BLaER1 treated with 17β-estradiol and CSF1 and Interleukin-3, amounts not matched to agents 10 nM and 100 nM (cell line): ENCODE results near the gene UBR7.
"Not testable (repeated sequence)": the region's sequence is repeated elsewhere in the genome, so short reads cannot be mapped to it uniquely, and the experiment has no call there.

Source experiments
- H3K27ac ChIP-seq, 11 experiments: shearing (Covaris generic); formaldehyde crosslinking; 2 replicates each; pipeline ENCODE4 v1.8.1; 2022
- H3K27me3 ChIP-seq, 11 experiments: shearing (Covaris generic); formaldehyde crosslinking; 2 replicates each; pipeline ENCODE4 v1.8.1; 2022
- H3K36me3 ChIP-seq, 11 experiments: shearing (Covaris generic); formaldehyde crosslinking; 2 replicates each; pipeline ENCODE4 v1.8.1; 2022
- H3K4me1 ChIP-seq, 10 experiments: shearing (Covaris generic); formaldehyde crosslinking; 2 replicates each; pipeline ENCODE4 v1.8.1; 2022
- H3K4me2 ChIP-seq, 11 experiments: shearing (Covaris generic); formaldehyde crosslinking; 2 replicates each; pipeline ENCODE4 v1.8.1; 2022
- H3K4me3 ChIP-seq, 10 experiments: shearing (Covaris generic); formaldehyde crosslinking; 2 replicates each; pipeline ENCODE4 v1.8.1; 2022
- H3K9ac ChIP-seq, 11 experiments: shearing (Covaris generic); formaldehyde crosslinking; 2 replicates each; pipeline ENCODE4 v1.8.1; 2022
- H3K9me3 ChIP-seq, 11 experiments: shearing (Covaris generic); formaldehyde crosslinking; replicated peaks in 1 of 11; 2 replicates each; pipeline ENCODE4 v1.8.1; 2022
- H4K20me1 ChIP-seq, 11 experiments: shearing (Covaris generic); formaldehyde crosslinking; 2 replicates each; pipeline ENCODE4 v1.8.1; 2022
- Cebpa-rat ChIP-seq, 11 experiments: shearing (Covaris generic); IDR thresholded peaks; 2 replicates each; pipeline ENCODE4 v1.8.1; 2022

The UBR7 gene

GRCh38 chr14:93219103-93219726, 12.2 kb downstream of the UBR7 start:
- H3K4me1 ChIP-seq, result peaks cover 0 to 34% (median 25%) of the 10 kb centered on the region in 10 experiments; a peak in 17 of 20 replicates
- H3K4me2 ChIP-seq, result peak overlapping the region in 8 of 11 experiments; percentile 59 to 76 (median 68); a peak in 16 of 22 replicates
- no peak overlapping the region for H3K4me3 ChIP-seq
- TF ChIP-seq Cebpa-rat (IDR thresholded peaks at IDR 0.05), result no peak
- H3K27ac ChIP-seq, result peak overlapping the region in 6 of 11 experiments; percentile 54 to 92 (median 76); a peak in 12 of 22 replicates
- H3K27me3 ChIP-seq, result no peaks in the 10 kb centered on the region
- peak overlapping the region in 4 of 11 experiments; percentile 44 to 73 (median 50); a peak in 5 of 22 replicates for H3K9ac ChIP-seq
- H3K36me3 ChIP-seq, result peaks cover 76 to 90% (median 78%) of the 10 kb centered on the region in 11 experiments
- H4K20me1 ChIP-seq, result peaks cover 0 to 4% (median 0%) of the 10 kb centered on the region in 11 experiments; a peak in 3 of 22 replicates
- H3K9me3 ChIP-seq, result no peaks in the 10 kb centered on the region

GRCh38 chr14:93220509-93220908, 13.5 kb downstream of the UBR7 start:
- Histone ChIP-seq H3K4me2 (peak overlapping the region in 9 of 11 experiments; percentile 48 to 76 (median 68); a peak in 18 of 22 replicates), H3K4me3 (0 out of 20 replicates have a peak overlapping the region, but pooled peaks of 1 of the 10 experiments have one; percentile 10), H4K20me1 (peaks cover 0 to 4% (median 0%) of the 10 kb centered on the region in 11 experiments; a peak in 3 of 22 replicates), H3K4me1 (peaks cover 0 to 34% (median 25%) of the 10 kb centered on the region in 10 experiments; a peak in 17 of 20 replicates), H3K9me3 (no peaks in the 10 kb centered on the region), H3K27me3 (no peaks in the 10 kb centered on the region), H3K27ac (peak overlapping the region in 8 of 11 experiments; percentile 38 to 92 (median 72); a peak in 16 of 22 replicates), H3K36me3 (peaks cover 75 to 90% (median 78%) of the 10 kb centered on the region in 11 experiments), H3K9ac (peak overlapping the region in 5 of 11 experiments; percentile 49 to 73 (median 52); a peak in 7 of 22 replicates)
- TF ChIP-seq Cebpa-rat (IDR thresholded peaks at IDR 0.05), result peak in 7 of 11 experiments; percentile 12 to 92 (median 63); a peak in 6 of 22 replicates

- no peaks in the 10 kb centered on the region for H3K9me3 ChIP-seq
- H3K9ac ChIP-seq, result no peak overlapping the region
- no peak overlapping the region for H3K4me2 ChIP-seq
- peak overlapping the region in 2 of 11 experiments; percentile 13 to 15; a peak in 1 of 22 replicates for H3K27ac ChIP-seq
- no peaks in the 10 kb centered on the region for H3K27me3 ChIP-seq
- TF ChIP-seq Cebpa-rat (IDR thresholded peaks at IDR 0.05), result no peak
- H4K20me1 ChIP-seq, result peaks cover 0 to 4% (median 0%) of the 10 kb centered on the region in 11 experiments; a peak in 3 of 22 replicates
- H3K4me3 ChIP-seq, result no peak overlapping the region
- peaks cover 74 to 90% (median 81%) of the 10 kb centered on the region in 11 experiments for H3K36me3 ChIP-seq
- H3K4me1 ChIP-seq, result peaks cover 0 to 33% (median 25%) of the 10 kb centered on the region in 10 experiments; a peak in 17 of 20 replicates
Observed at GRCh38 chr14:93223565-93223964, 16.5 kb downstream of the UBR7 start.

GRCh38 chr14:93228550-93228949, 21.5 kb downstream of the UBR7 start:
- H3K4me3 ChIP-seq, result no peak overlapping the region
- no peaks in the 10 kb centered on the region; a peak in 1 of 22 replicates for H4K20me1 ChIP-seq
- no peaks in the 10 kb centered on the region for H3K4me1 ChIP-seq
- H3K36me3 ChIP-seq, result peaks cover 53 to 68% (median 60%) of the 10 kb centered on the region in 11 experiments
- H3K27me3 ChIP-seq, result no peaks in the 10 kb centered on the region
- no peak overlapping the region for H3K27ac ChIP-seq
- TF ChIP-seq Cebpa-rat (IDR thresholded peaks at IDR 0.05), result no peak
- H3K4me2 ChIP-seq, result no peak overlapping the region
- peaks cover 0 to 5% (median 0%) of the 10 kb centered on the region in 11 experiments; a peak in 1 of 22 replicates for H3K9me3 ChIP-seq
- no peak overlapping the region for H3K9ac ChIP-seq

GRCh38 chr14:93230539-93230938, 23.5 kb downstream of the UBR7 start:
- Histone ChIP-seq H3K4me2 (no peak overlapping the region), H3K4me1 (no peaks in the 10 kb centered on the region), H3K9me3 (peaks cover 0 to 5% (median 0%) of the 10 kb centered on the region in 11 experiments; a peak in 1 of 22 replicates), H3K27me3 (no peaks in the 10 kb centered on the region), H3K9ac (no peak overlapping the region), H3K27ac (no peak overlapping the region), H3K36me3 (peaks cover 35 to 48% (median 42%) of the 10 kb centered on the region in 11 experiments), H3K4me3 (no peak overlapping the region), H4K20me1 (no peaks in the 10 kb centered on the region; a peak in 1 of 22 replicates)
- no peak for TF ChIP-seq Cebpa-rat (IDR thresholded peaks at IDR 0.05)

- H3K36me3 ChIP-seq, result peaks cover 26 to 40% (median 33%) of the 10 kb centered on the region in 11 experiments
- H3K27ac ChIP-seq, result no peak overlapping the region
- no peaks in the 10 kb centered on the region for H3K27me3 ChIP-seq
- peaks cover 0 to 5% (median 0%) of the 10 kb centered on the region in 11 experiments; a peak in 1 of 22 replicates for H3K9me3 ChIP-seq
- no peak overlapping the region for H3K4me2 ChIP-seq
- H4K20me1 ChIP-seq, result no peaks in the 10 kb centered on the region; a peak in 1 of 22 replicates
- H3K9ac ChIP-seq, result no peak overlapping the region
- no peak overlapping the region for H3K4me3 ChIP-seq
- TF ChIP-seq Cebpa-rat (IDR thresholded peaks at IDR 0.05), result no peak
- no peaks in the 10 kb centered on the region for H3K4me1 ChIP-seq
Observed at GRCh38 chr14:93231129-93231979, 24.3 kb downstream of the UBR7 start.

- Histone ChIP-seq H3K9ac (no peak overlapping the region), H3K27me3 (no peaks in the 10 kb centered on the region), H3K4me2 (no peak overlapping the region), H3K27ac (no peak overlapping the region), H3K9me3 (peaks cover 0 to 5% (median 0%) of the 10 kb centered on the region in 11 experiments; a peak in 1 of 22 replicates), H3K4me1 (no peaks in the 10 kb centered on the region), H3K4me3 (no peak overlapping the region), H4K20me1 (no peaks in the 10 kb centered on the region; a peak in 1 of 22 replicates), H3K36me3 (peaks cover 21 to 33% (median 28%) of the 10 kb centered on the region in 11 experiments)
- no peak for TF ChIP-seq Cebpa-rat (IDR thresholded peaks at IDR 0.05)
Observed at GRCh38 chr14:93232159-93232558, 25.1 kb downstream of the UBR7 start.

GRCh38 chr14:93233078-93233477, 26.0 kb downstream of the UBR7 start:
- H3K27ac ChIP-seq, H4K20me1 ChIP-seq, H3K4me1 ChIP-seq, H3K9me3 ChIP-seq, H3K4me2 ChIP-seq, H3K9ac ChIP-seq, H3K4me3 ChIP-seq, H3K27me3 ChIP-seq: not testable (repeated sequence)
- peaks cover 12 to 24% (median 19%) of the 10 kb centered on the region in 11 experiments for H3K36me3 ChIP-seq
